ENCODE results near the gene SLC13A2.

Gene SLC13A2

GRCh38 chr17:28540231-28540630 is 66.8 kb downstream of the SLC13A2 start:
- TF ChIP-seq CTCF (IDR thresholded peaks at IDR 0.05) = no peak
- Histone ChIP-seq H3K9me3 (ENCODE audit: control insufficient read depth, low read length) (no peaks in the 10 kb centered on the region), H3K9ac (no peak overlapping the region), H2AFZ (no peak overlapping the region), H3K4me1 (no peaks in the 10 kb centered on the region), H3K4me2 (ENCODE audit: low read length) (no peak overlapping the region), H3K36me3 (ENCODE audit: control insufficient read depth, insufficient read depth, low read length) (no peaks in the 10 kb centered on the region), H3K27ac (no peak overlapping the region), H3K27me3 (ENCODE audit: control insufficient read depth, insufficient read depth, low read length) (no peaks in the 10 kb centered on the region), H3K79me2 (no peaks in the 10 kb centered on the region), H3K4me3 (ENCODE audit: low read depth, low read length) (no peak overlapping the region)

GRCh38 chr17:28541439-28541838 is 68.0 kb downstream of the SLC13A2 start:
- H3K9ac ChIP-seq = no peak overlapping the region
- no peaks in the 10 kb centered on the region for H3K36me3 ChIP-seq (ENCODE audit: control insufficient read depth, insufficient read depth, low read length)
- H3K79me2 ChIP-seq = no peaks in the 10 kb centered on the region
- H3K27ac ChIP-seq = no peak overlapping the region
- no peak overlapping the region for H3K4me3 ChIP-seq (ENCODE audit: low read depth, low read length)
- TF ChIP-seq CTCF (IDR thresholded peaks at IDR 0.05) = no peak
- H3K4me1 ChIP-seq = no peaks in the 10 kb centered on the region
- no peaks in the 10 kb centered on the region for H3K27me3 ChIP-seq (ENCODE audit: control insufficient read depth, insufficient read depth, low read length)
- H3K4me2 ChIP-seq (ENCODE audit: low read length) = no peak overlapping the region
- H2AFZ ChIP-seq = no peak overlapping the region
- H3K9me3 ChIP-seq (ENCODE audit: control insufficient read depth, low read length) = no peaks in the 10 kb centered on the region

GRCh38 chr17:28544402-28545140 is 71.1 kb downstream of the SLC13A2 start:
- H3K9ac ChIP-seq = no peak overlapping the region
- no peak overlapping the region for H3K4me2 ChIP-seq (ENCODE audit: low read length)
- no peaks in the 10 kb centered on the region for H3K79me2 ChIP-seq
- H3K36me3 ChIP-seq (ENCODE audit: control insufficient read depth, insufficient read depth, low read length) = no peaks in the 10 kb centered on the region
- no peak overlapping the region for H2AFZ ChIP-seq
- no peak overlapping the region for H3K27ac ChIP-seq
- H3K27me3 ChIP-seq (ENCODE audit: control insufficient read depth, insufficient read depth, low read length) = no peaks in the 10 kb centered on the region
- H3K4me1 ChIP-seq = no peaks in the 10 kb centered on the region
- H3K4me3 ChIP-seq (ENCODE audit: low read depth, low read length) = no peak overlapping the region
- no peak for TF ChIP-seq CTCF (IDR thresholded peaks at IDR 0.05)
- no peaks in the 10 kb centered on the region for H3K9me3 ChIP-seq (ENCODE audit: control insufficient read depth, low read length)

- TF ChIP-seq CTCF (IDR thresholded peaks at IDR 0.05) = no peak
- H3K27ac ChIP-seq = no peak overlapping the region
- H3K79me2 ChIP-seq = no peaks in the 10 kb centered on the region
- H2AFZ ChIP-seq = no peak overlapping the region
- no peak overlapping the region for H3K9ac ChIP-seq
- no peaks in the 10 kb centered on the region for H3K27me3 ChIP-seq (ENCODE audit: control insufficient read depth, insufficient read depth, low read length)
- no peak overlapping the region for H3K4me3 ChIP-seq (ENCODE audit: low read depth, low read length)
- H3K4me2 ChIP-seq (ENCODE audit: low read length) = no peak overlapping the region
- no peaks in the 10 kb centered on the region for H3K4me1 ChIP-seq
- H3K9me3 ChIP-seq (ENCODE audit: control insufficient read depth, low read length) = no peaks in the 10 kb centered on the region
- H3K36me3 ChIP-seq (ENCODE audit: control insufficient read depth, insufficient read depth, low read length) = no peaks in the 10 kb centered on the region
Measured at GRCh38 chr17:28545141-28545503, 71.7 kb downstream of the SLC13A2 start.

- no peaks in the 10 kb centered on the region for H3K79me2 ChIP-seq
- TF ChIP-seq CTCF (IDR thresholded peaks at IDR 0.05) = no peak
- no peak overlapping the region for H3K9ac ChIP-seq
- no peaks in the 10 kb centered on the region for H3K4me1 ChIP-seq
- H3K4me2 ChIP-seq (ENCODE audit: low read length) = no peak overlapping the region
- no peaks in the 10 kb centered on the region for H3K27me3 ChIP-seq (ENCODE audit: control insufficient read depth, insufficient read depth, low read length)
- no peak overlapping the region for H2AFZ ChIP-seq
- H3K4me3 ChIP-seq (ENCODE audit: low read depth, low read length) = no peak overlapping the region
- H3K36me3 ChIP-seq (ENCODE audit: control insufficient read depth, insufficient read depth, low read length) = no peaks in the 10 kb centered on the region
- no peaks in the 10 kb centered on the region for H3K9me3 ChIP-seq (ENCODE audit: control insufficient read depth, low read length)
- no peak overlapping the region for H3K27ac ChIP-seq
Measured at GRCh38 chr17:28545787-28546415, 72.5 kb downstream of the SLC13A2 start.

All from parathyroid adenoma (tissue), 2 donors.